Activated CD8-positive, alpha-beta T cell treated with anti-CD3 and anti-CD28 coated beads, Interleukin-2, amount 10 ng/mL, durations not matched to agents 7 days and 5 days (primary cell): ENCODE measurements around the gene PTMS. TPM values are rescaled to one million over a fixed set of nuclear protein-coding genes. Genes with fewer than 3 reads are reported as not detected.
"Not testable (repeated sequence)": the region's sequence is repeated elsewhere in the genome, so short reads cannot be mapped to it uniquely, and the experiment has no call there.

Source experiments
- ATAC-seq: fragments of 150-1000 bp; cut with Tn5 transposase; one replicate; pipeline ENCODE4 v1.10.0; 2021; ENCODE audit warnings: moderate library complexity
- CTCF ChIA-PET: fragments of 350-600 bp; sonication (Branson Sonifier 250); formaldehyde crosslinking; loops from one replicate; lab custom pipeline; 2021; ENCODE audit warnings: antibody characterized with exemption; lab: Charles Lee
- POLR2A ChIA-PET: fragments of 350-600 bp; sonication (Branson Sonifier 250); formaldehyde crosslinking; loops from one replicate; lab custom pipeline; 2021; ENCODE audit warnings: antibody characterized with exemption; lab: Charles Lee
- DNase-seq: peaks from one replicate; pipeline ENCODE4 v3.0.0-alpha.2; 2020
- H3K27ac Mint-ChIP-seq: one replicate; pipeline ENCODE4 v1.8.0; 2021; ENCODE audit warnings: mild to moderate bottlenecking, mixed read lengths
- H3K27me3 Mint-ChIP-seq: one replicate; pipeline ENCODE4 v1.8.0; 2021; ENCODE audit warnings: low read depth, mixed read lengths
- H3K36me3 Mint-ChIP-seq: one replicate; pipeline ENCODE4 v1.8.0; 2021; ENCODE audit warnings: low read depth, mixed read lengths
- H3K4me1 Mint-ChIP-seq: one replicate; pipeline ENCODE4 v1.8.0; 2021; ENCODE audit warnings: low read depth, mixed read lengths
- H3K4me3 Mint-ChIP-seq: one replicate; pipeline ENCODE4 v1.8.0; 2021; ENCODE audit warnings: mild to moderate bottlenecking, mixed read lengths
- H3K9me3 Mint-ChIP-seq: one replicate; pipeline ENCODE4 v1.8.0; 2022; ENCODE audit warnings: mixed read lengths; ENCODE audit not compliant: insufficient read depth
- total RNA-seq, 2 experiments: library from RNA; stranded (reverse); gene quantifications; one replicate each; pipeline ENCODE4 v1.2.3, GENCODE V29; 2021

Gene PTMS
- total RNA-seq, 2 experiments from 2014 or later: 42.9 to 47.4 TPM

- POLR2A ChIA-PET: no interaction called here
- DNase-seq: peak; percentile 68
- CTCF ChIA-PET: interaction anchor here (0.8 to 2.8 kb wide), 5 partner anchors 12 to 117 kb away, joined by 3 to 13 read pairs (median 4); partner anchors contain the start of genes COPS7A and MLF2
- Mint-ChIP-seq H3K27ac (peak overlapping the region; percentile 44), H3K27me3 (no peaks in the 10 kb centered on the region), H3K36me3 (peaks cover 8% of the 10 kb centered on the region), H3K4me1 (peaks cover 10% of the 10 kb centered on the region), H3K9me3 (no peaks in the 10 kb centered on the region), H3K4me3 (no peak overlapping the region)
- ATAC-seq: peak; percentile 76
Measured at GRCh38 chr12:6735448-6736191, 30.5 kb upstream of the PTMS start.

- POLR2A ChIA-PET: interaction anchor here (0.8 kb wide), 1 partner anchor 13 kb away, joined by 3 read pairs; the partner anchor contains the start of gene COPS7A
- H3K27ac Mint-ChIP-seq: no peak overlapping the region
Measured at GRCh38 chr12:6736754-6737153, 29.4 kb upstream of the PTMS start.

GRCh38 chr12:6742080-6742479 is 24.1 kb upstream of the PTMS start:
- not testable (repeated sequence) for ATAC-seq, H3K27ac Mint-ChIP-seq, H3K4me3 Mint-ChIP-seq, H3K27me3 Mint-ChIP-seq, DNase-seq, H3K9me3 Mint-ChIP-seq
- POLR2A ChIA-PET: interaction anchor here (2.3 kb wide), 1 partner anchor 10 kb away, joined by 6 read pairs; the partner anchor contains the start of gene MLF2
- peaks cover 15% of the 10 kb centered on the region for H3K36me3 Mint-ChIP-seq
- CTCF ChIA-PET: interaction anchor here (0.7 to 6.5 kb wide), 2 partner anchors 12 to 25 kb away, joined by 3 to 30 read pairs; partner anchors contain the start of gene MLF2
- H3K4me1 Mint-ChIP-seq: peaks cover 20% of the 10 kb centered on the region

More at GRCh38 chr12:6736754-6737153, 29.4 kb upstream of the PTMS start:
- ATAC-seq (no peak), DNase-seq (no peak)
- Mint-ChIP-seq H3K36me3 (peaks cover 3% of the 10 kb centered on the region), H3K27me3 (no peaks in the 10 kb centered on the region), H3K9me3 (no peaks in the 10 kb centered on the region), H3K4me3 (no peak overlapping the region), H3K4me1 (peaks cover 10% of the 10 kb centered on the region)
- CTCF ChIA-PET: interaction anchor here (0.6 to 2.8 kb wide), 6 partner anchors 13 to 116 kb away, joined by 3 to 17 read pairs (median 4); partner anchors contain the start of genes COPS7A and MLF2

GRCh38 chr12:6742834-6743233 is 23.3 kb upstream of the PTMS start:
- ATAC-seq (no peak), DNase-seq (no peak)
- H3K36me3 Mint-ChIP-seq: peaks cover 23% of the 10 kb centered on the region
- ChIA-PET CTCF (interaction anchor here (0.7 to 6.5 kb wide), 2 partner anchors 11 to 24 kb away, joined by 3 to 30 read pairs; partner anchors contain the start of gene MLF2), POLR2A (interaction anchor here (2.3 kb wide), 1 partner anchor 10 kb away, joined by 6 read pairs; the partner anchor contains the start of gene MLF2)
- H3K27me3 Mint-ChIP-seq: no peaks in the 10 kb centered on the region
- H3K4me3 Mint-ChIP-seq: no peak overlapping the region
- H3K4me1 Mint-ChIP-seq: peaks cover 20% of the 10 kb centered on the region
- H3K27ac Mint-ChIP-seq: no peak overlapping the region
- H3K9me3 Mint-ChIP-seq: no peaks in the 10 kb centered on the region

GRCh38 chr12:6743300-6743699 is 22.9 kb upstream of the PTMS start:
- DNase-seq, H3K27me3 Mint-ChIP-seq, ATAC-seq, H3K4me3 Mint-ChIP-seq, H3K9me3 Mint-ChIP-seq, H3K27ac Mint-ChIP-seq: not testable (repeated sequence)
- Mint-ChIP-seq H3K36me3 (peaks cover 28% of the 10 kb centered on the region), H3K4me1 (peaks cover 20% of the 10 kb centered on the region)
- CTCF ChIA-PET: interaction anchor here (6.5 kb wide), 1 partner anchor 10 kb away, joined by 30 read pairs; the partner anchor contains the start of gene MLF2
- POLR2A ChIA-PET: interaction anchor here (2.3 kb wide), 1 partner anchor 9 kb away, joined by 6 read pairs; the partner anchor contains the start of gene MLF2

- peaks cover 24% of the 10 kb centered on the region for H3K4me1 Mint-ChIP-seq
- DNase-seq: peak; percentile 66
- peak overlapping the region; percentile 0 for H3K4me3 Mint-ChIP-seq
- H3K36me3 Mint-ChIP-seq: peaks cover 42% of the 10 kb centered on the region
- CTCF ChIA-PET: interaction anchor here (0.8 to 6.5 kb wide), 5 partner anchors 8 to 83 kb away, joined by 3 to 30 read pairs (median 5); partner anchors contain the start of genes MLF2 and PTMS
- H3K27ac Mint-ChIP-seq: peak overlapping the region; percentile 90
- H3K9me3 Mint-ChIP-seq: no peaks in the 10 kb centered on the region
- POLR2A ChIA-PET: interaction anchor here (1.0 to 2.1 kb wide), 4 partner anchors 22 to 57 kb away, joined by 3 to 7 read pairs (median 4); partner anchors contain the start of genes COPS7A and ZNF384
- H3K27me3 Mint-ChIP-seq: no peaks in the 10 kb centered on the region
- ATAC-seq: peak; percentile 86
Measured at GRCh38 chr12:6745741-6746525, 20.2 kb upstream of the PTMS start.

GRCh38 chr12:6747216-6747615 is 18.9 kb upstream of the PTMS start:
- H3K36me3 Mint-ChIP-seq: peaks cover 53% of the 10 kb centered on the region
- H3K4me1 Mint-ChIP-seq: peaks cover 36% of the 10 kb centered on the region
- H3K27ac Mint-ChIP-seq: peak overlapping the region; percentile 35
- no peaks in the 10 kb centered on the region for H3K9me3 Mint-ChIP-seq
- no peak for ATAC-seq
- no peaks in the 10 kb centered on the region for H3K27me3 Mint-ChIP-seq
- POLR2A ChIA-PET: no interaction called here
- DNase-seq: no peak
- H3K4me3 Mint-ChIP-seq: no peak overlapping the region
- CTCF ChIA-PET: no interaction called here

GRCh38 chr12:6748761-6749160 is 17.4 kb upstream of the PTMS start:
- no peak overlapping the region for H3K4me3 Mint-ChIP-seq
- DNase-seq (no peak), ATAC-seq (no peak)
- no peaks in the 10 kb centered on the region for H3K9me3 Mint-ChIP-seq
- CTCF ChIA-PET: no interaction called here
- POLR2A ChIA-PET: interaction anchor here (1.4 kb wide), 1 partner anchor 25 kb away, joined by 3 read pairs; the partner anchor contains the start of gene COPS7A
- H3K4me1 Mint-ChIP-seq: peaks cover 41% of the 10 kb centered on the region
- no peak overlapping the region for H3K27ac Mint-ChIP-seq
- no peaks in the 10 kb centered on the region for H3K27me3 Mint-ChIP-seq
- H3K36me3 Mint-ChIP-seq: peaks cover 53% of the 10 kb centered on the region

- ATAC-seq: no peak
- H3K36me3 Mint-ChIP-seq: peaks cover 47% of the 10 kb centered on the region
Measured at GRCh38 chr12:6750506-6750905, 15.7 kb upstream of the PTMS start.

GRCh38 chr12:6751767-6752166 is 14.4 kb upstream of the PTMS start:
- Mint-ChIP-seq H3K27ac (peak overlapping the region; percentile 99), H3K36me3 (peaks cover 39% of the 10 kb centered on the region), H3K4me3 (peak overlapping the region; percentile 91), H3K4me1 (peaks cover 26% of the 10 kb centered on the region), H3K9me3 (no peaks in the 10 kb centered on the region), H3K27me3 (no peaks in the 10 kb centered on the region)
- no peak for ATAC-seq
- ChIA-PET CTCF (interaction anchor here (0.9 to 13.5 kb wide), 8 partner anchors 15 to 182 kb away, joined by 3 to 378 read pairs (median 18); partner anchors contain the start of genes GPR162, LAG3, P3H3 and PTMS), POLR2A (interaction anchor here (1.0 to 3.7 kb wide), 8 partner anchors 9 to 139 kb away, joined by 4 to 66 read pairs (median 9); partner anchors contain the start of genes CDCA3, COPS7A, LAG3 and TPI1)
- DNase-seq: no peak

More at GRCh38 chr12:6750506-6750905, 15.7 kb upstream of the PTMS start:
- no peaks in the 10 kb centered on the region for H3K27me3 Mint-ChIP-seq
- no peak overlapping the region for H3K4me3 Mint-ChIP-seq
- CTCF ChIA-PET: interaction anchor here (0.7 to 0.8 kb wide), 2 partner anchors 28 to 86 kb away, joined by 3 read pairs; no protein-coding TSS in a partner anchor
- H3K9me3 Mint-ChIP-seq: no peaks in the 10 kb centered on the region
- DNase-seq: no peak
- peaks cover 36% of the 10 kb centered on the region for H3K4me1 Mint-ChIP-seq
- POLR2A ChIA-PET: no interaction called here
- H3K27ac Mint-ChIP-seq: peak overlapping the region; percentile 37
